ENCODE measurements around the gene EGFLAM. TPM values are rescaled to one million over a fixed set of nuclear protein-coding genes. Genes with fewer than 3 reads are reported as not detected.

The EGFLAM gene
- total RNA-seq, 1 donor from 2014 or later = not detected

- no peak for DNase-seq (ENCODE audit: low spot score)
- no peaks in the 10 kb centered on the region for H3K4me1 Mint-ChIP-seq (ENCODE audit: low read depth)
- intact Hi-C loops (cut with micrococcal nuclease) = loop anchor here (10.0 kb wide), 1 partner anchor 305 kb away; the partner anchor contains the start of gene LIFR
- H3K4me3 Mint-ChIP-seq (ENCODE audit: low read depth) = no peak overlapping the region
- no peak overlapping the region for H3K27ac Mint-ChIP-seq
- H3K9me3 Mint-ChIP-seq = no peaks in the 10 kb centered on the region
- peaks cover 4% of the 10 kb centered on the region for H3K27me3 Mint-ChIP-seq (ENCODE audit: low read depth)
- no peaks in the 10 kb centered on the region for H3K36me3 Mint-ChIP-seq (ENCODE audit: low read depth)
Observed at GRCh38 chr5:38249812-38250211, 8.5 kb upstream of the EGFLAM start.

GRCh38 chr5:38250763-38251448, 7.5 kb upstream of the EGFLAM start:
- intact Hi-C loops (cut with micrococcal nuclease) = loop anchor here (10.0 kb wide), 1 partner anchor 304 kb away; the partner anchor contains the start of gene LIFR

GRCh38 chr5:38253759-38254158, 4.6 kb upstream of the EGFLAM start:
- Mint-ChIP-seq H3K27me3 (ENCODE audit: low read depth) (peaks cover 36% of the 10 kb centered on the region), H3K27ac (no peak overlapping the region), H3K36me3 (ENCODE audit: low read depth) (no peaks in the 10 kb centered on the region), H3K9me3 (no peaks in the 10 kb centered on the region), H3K4me1 (ENCODE audit: low read depth) (no peaks in the 10 kb centered on the region), H3K4me3 (ENCODE audit: low read depth) (no peak overlapping the region)
- intact Hi-C loops (cut with micrococcal nuclease) = loop anchor here (10.0 kb wide), 1 partner anchor 301 kb away; the partner anchor contains the start of gene LIFR
- DNase-seq (ENCODE audit: low spot score) = no peak

More at GRCh38 chr5:38250763-38251448, 7.5 kb upstream of the EGFLAM start:
- H3K4me1 Mint-ChIP-seq (ENCODE audit: low read depth) = no peaks in the 10 kb centered on the region
- H3K27ac Mint-ChIP-seq = no peak overlapping the region
- H3K27me3 Mint-ChIP-seq (ENCODE audit: low read depth) = peaks cover 12% of the 10 kb centered on the region
- no peaks in the 10 kb centered on the region for H3K36me3 Mint-ChIP-seq (ENCODE audit: low read depth)
- H3K9me3 Mint-ChIP-seq = no peaks in the 10 kb centered on the region
- H3K4me3 Mint-ChIP-seq (ENCODE audit: low read depth) = no peak overlapping the region
- no peak for DNase-seq (ENCODE audit: low spot score)

GRCh38 chr5:38257308-38258041, 884 bp upstream of the EGFLAM start:
- peaks cover 66% of the 10 kb centered on the region for H3K27me3 Mint-ChIP-seq (ENCODE audit: low read depth)
- H3K9me3 Mint-ChIP-seq = no peaks in the 10 kb centered on the region
- H3K4me1 Mint-ChIP-seq (ENCODE audit: low read depth) = peaks cover 5% of the 10 kb centered on the region
- intact Hi-C loops (cut with micrococcal nuclease) = loop anchor here (2.0 to 10.0 kb wide), 2 partner anchors 297 to 423 kb away; partner anchors contain the start of gene LIFR
- H3K4me3 Mint-ChIP-seq (ENCODE audit: low read depth) = no peak overlapping the region
- H3K36me3 Mint-ChIP-seq (ENCODE audit: low read depth) = no peaks in the 10 kb centered on the region
- H3K27ac Mint-ChIP-seq = no peak overlapping the region
- DNase-seq (ENCODE audit: low spot score) = no peak

- no peak overlapping the region for H3K27ac Mint-ChIP-seq
- H3K4me3 Mint-ChIP-seq (ENCODE audit: low read depth) = no peak overlapping the region
- no peaks in the 10 kb centered on the region for H3K9me3 Mint-ChIP-seq
- DNase-seq (ENCODE audit: low spot score) = no peak
- H3K36me3 Mint-ChIP-seq (ENCODE audit: low read depth) = no peaks in the 10 kb centered on the region
- peaks cover 5% of the 10 kb centered on the region for H3K4me1 Mint-ChIP-seq (ENCODE audit: low read depth)
- H3K27me3 Mint-ChIP-seq (ENCODE audit: low read depth) = peaks cover 68% of the 10 kb centered on the region
- intact Hi-C loops (cut with micrococcal nuclease) = loop anchor here (2.0 to 10.0 kb wide), 2 partner anchors 297 to 423 kb away; partner anchors contain the start of gene LIFR
Observed at GRCh38 chr5:38258042-38258318, 379 bp upstream of the EGFLAM start.

GRCh38 chr5:38259062-38259808, 876 bp downstream of the EGFLAM start:
- peaks cover 74% of the 10 kb centered on the region for H3K27me3 Mint-ChIP-seq (ENCODE audit: low read depth)
- no peaks in the 10 kb centered on the region for H3K36me3 Mint-ChIP-seq (ENCODE audit: low read depth)
- H3K4me1 Mint-ChIP-seq (ENCODE audit: low read depth) = peaks cover 5% of the 10 kb centered on the region
- no peak overlapping the region for H3K27ac Mint-ChIP-seq
- no peaks in the 10 kb centered on the region for H3K9me3 Mint-ChIP-seq
- DNase-seq (ENCODE audit: low spot score) = no peak
- no peak overlapping the region for H3K4me3 Mint-ChIP-seq (ENCODE audit: low read depth)
- intact Hi-C loops (cut with micrococcal nuclease) = loop anchor here (2.0 to 10.0 kb wide), 2 partner anchors 296 to 424 kb away; partner anchors contain the start of gene LIFR

- H3K4me1 Mint-ChIP-seq (ENCODE audit: low read depth) = peaks cover 5% of the 10 kb centered on the region
- H3K4me3 Mint-ChIP-seq (ENCODE audit: low read depth) = no peak overlapping the region
- H3K27me3 Mint-ChIP-seq (ENCODE audit: low read depth) = peaks cover 71% of the 10 kb centered on the region
- intact Hi-C loops (cut with micrococcal nuclease) = loop anchor here (2.0 to 10.0 kb wide), 2 partner anchors 295 to 425 kb away; partner anchors contain the start of gene LIFR
- no peaks in the 10 kb centered on the region for H3K36me3 Mint-ChIP-seq (ENCODE audit: low read depth)
- no peaks in the 10 kb centered on the region for H3K9me3 Mint-ChIP-seq
- no peak for DNase-seq (ENCODE audit: low spot score)
- no peak overlapping the region for H3K27ac Mint-ChIP-seq
Observed at GRCh38 chr5:38259809-38260160, 1.4 kb downstream of the EGFLAM start.

GRCh38 chr5:38263983-38264382, 5.6 kb downstream of the EGFLAM start:
- peaks cover 6% of the 10 kb centered on the region for H3K4me1 Mint-ChIP-seq (ENCODE audit: low read depth)
- intact Hi-C loops (cut with micrococcal nuclease) = no loop called here
- H3K36me3 Mint-ChIP-seq (ENCODE audit: low read depth) = no peaks in the 10 kb centered on the region
- no peak for DNase-seq (ENCODE audit: low spot score)
- H3K9me3 Mint-ChIP-seq = no peaks in the 10 kb centered on the region
- no peak overlapping the region for H3K27ac Mint-ChIP-seq
- no peak overlapping the region for H3K4me3 Mint-ChIP-seq (ENCODE audit: low read depth)
- peaks cover 39% of the 10 kb centered on the region for H3K27me3 Mint-ChIP-seq (ENCODE audit: low read depth)

GRCh38 chr5:38265546-38266179, 7.3 kb downstream of the EGFLAM start:
- H3K36me3 Mint-ChIP-seq (ENCODE audit: low read depth) = no peaks in the 10 kb centered on the region
- intact Hi-C loops (cut with micrococcal nuclease) = no loop called here
- H3K9me3 Mint-ChIP-seq = no peaks in the 10 kb centered on the region
- H3K4me3 Mint-ChIP-seq (ENCODE audit: low read depth) = no peak overlapping the region
- H3K27me3 Mint-ChIP-seq (ENCODE audit: low read depth) = peaks cover 25% of the 10 kb centered on the region
- H3K4me1 Mint-ChIP-seq (ENCODE audit: low read depth) = peaks cover 3% of the 10 kb centered on the region
- DNase-seq (ENCODE audit: low spot score) = peak; percentile 24
- H3K27ac Mint-ChIP-seq = no peak overlapping the region

- no peaks in the 10 kb centered on the region for H3K36me3 Mint-ChIP-seq (ENCODE audit: low read depth)
- peaks cover 11% of the 10 kb centered on the region for H3K27me3 Mint-ChIP-seq (ENCODE audit: low read depth)
- H3K4me1 Mint-ChIP-seq (ENCODE audit: low read depth) = peaks cover 3% of the 10 kb centered on the region
- DNase-seq (ENCODE audit: low spot score) = no peak
- H3K4me3 Mint-ChIP-seq (ENCODE audit: low read depth) = no peak overlapping the region
- H3K27ac Mint-ChIP-seq = no peak overlapping the region
- no peaks in the 10 kb centered on the region for H3K9me3 Mint-ChIP-seq
- intact Hi-C loops (cut with micrococcal nuclease) = no loop called here
Observed at GRCh38 chr5:38267372-38267771, 9.0 kb downstream of the EGFLAM start.

- Mint-ChIP-seq H3K4me1 (ENCODE audit: low read depth) (no peaks in the 10 kb centered on the region), H3K36me3 (ENCODE audit: low read depth) (no peaks in the 10 kb centered on the region), H3K27me3 (ENCODE audit: low read depth) (no peaks in the 10 kb centered on the region), H3K27ac (no peak overlapping the region), H3K9me3 (peaks cover 13% of the 10 kb centered on the region), H3K4me3 (ENCODE audit: low read depth) (no peak overlapping the region)
- intact Hi-C loops (cut with micrococcal nuclease) = no loop called here
- DNase-seq (ENCODE audit: low spot score) = no peak
Observed at GRCh38 chr5:38273626-38274025, 15.3 kb downstream of the EGFLAM start.

- H3K9me3 Mint-ChIP-seq = peaks cover 13% of the 10 kb centered on the region
- no peaks in the 10 kb centered on the region for H3K27me3 Mint-ChIP-seq (ENCODE audit: low read depth)
- no peak overlapping the region for H3K27ac Mint-ChIP-seq
- no peaks in the 10 kb centered on the region for H3K36me3 Mint-ChIP-seq (ENCODE audit: low read depth)
- intact Hi-C loops (cut with micrococcal nuclease) = no loop called here
- H3K4me3 Mint-ChIP-seq (ENCODE audit: low read depth) = no peak overlapping the region
- no peak for DNase-seq (ENCODE audit: low spot score)
- no peaks in the 10 kb centered on the region for H3K4me1 Mint-ChIP-seq (ENCODE audit: low read depth)
Observed at GRCh38 chr5:38274370-38274769, 16.0 kb downstream of the EGFLAM start.

Data from activated T-helper 2 cell treated with anti-CD3 and anti-CD28 coated beads, Interferon-gamma antibody, Interleukin-2, Interleukin-4, amounts not matched to agents 10 μg/mL and 5 μg/mL and 100 μg/mL, durations not matched to agents 14 hours and 24 hours and 36 hours (primary cell).